ENCODE results near the gene NFE2L2.

- no peak for TF ChIP-seq POLR2AphosphoS5 (IDR thresholded peaks at IDR 0.05; ENCODE audit: borderline replicate concordance, low read depth, low read length)
- TF ChIP-seq EZH2 (IDR thresholded peaks at IDR 0.05), result no peak
These were observed 30.3 kb downstream of the NFE2L2 start for GRCh38 chr2:177234267-177234666.

Measured in SK-N-MC (cell line).